GM23338 (cell line): ENCODE data around the gene HEBP1. TPM values are rescaled to one million over a fixed set of nuclear protein-coding genes. Genes with fewer than 3 reads are reported as not detected.

ENCODE experiments used
- ATAC-seq: fragments of 200-7000 bp; cut with Tn5 transposase; 3 replicates; pipeline ENCODE4 v1.9.1; 2020
- DNase-seq: peaks from one replicate; pipeline ENCODE4 v3.0.0-alpha.2; 2015; ENCODE audit warnings: low spot score
- H2AFZ ChIP-seq: fragments of 200-600 bp; sonication (generic); 2 replicates; pipeline ENCODE4 v1.8.0; 2016; ENCODE audit warnings: antibody characterized with exemption, mild to moderate bottlenecking, moderate library complexity
- H3F3A ChIP-seq: fragments of 200-600 bp; sonication (generic); replicated peaks from 2 replicates; pipeline ENCODE4 v1.8.0; 2017; ENCODE audit warnings: antibody characterized with exemption, mixed run types, low read depth
- H3K27ac ChIP-seq: fragments of 200-600 bp; sonication (generic); 2 replicates; pipeline ENCODE4 v1.6.1; 2016; ENCODE audit warnings: low read depth
- H3K27me3 ChIP-seq: fragments of 200-600 bp; sonication (generic); 2 replicates; pipeline ENCODE4 v1.8.0; 2016; ENCODE audit warnings: mild to moderate bottlenecking, mixed run types, moderate library complexity; ENCODE audit not compliant: insufficient read depth
- H3K36me3 ChIP-seq: fragments of 200-600 bp; sonication (generic); 2 replicates; pipeline ENCODE4 v1.8.0; 2016; ENCODE audit warnings: mild to moderate bottlenecking; ENCODE audit not compliant: insufficient read depth
- H3K4me1 ChIP-seq: fragments of 200-600 bp; sonication (generic); 2 replicates; pipeline ENCODE4 v1.8.0; 2016; ENCODE audit warnings: mild to moderate bottlenecking, moderate library complexity; ENCODE audit not compliant: insufficient read depth
- H3K4me2 ChIP-seq: fragments of 200-600 bp; sonication (generic); 2 replicates; pipeline ENCODE4 v1.7.1; 2017; ENCODE audit warnings: mixed run types
- H3K4me3 ChIP-seq: fragments of 200-600 bp; sonication (generic); 2 replicates; pipeline ENCODE4 v1.6.1; 2016; ENCODE audit warnings: mixed run types
- H3K79me2 ChIP-seq: fragments of 200-600 bp; sonication (generic); replicated peaks from 2 replicates; pipeline ENCODE4 v1.8.0; 2017; ENCODE audit warnings: mild to moderate bottlenecking; ENCODE audit not compliant: insufficient read depth
- H3K9me2 ChIP-seq: fragments of 200-600 bp; sonication (generic); 2 replicates; pipeline ENCODE4 v1.8.0; 2017; ENCODE audit not compliant: insufficient read depth
- H4K20me1 ChIP-seq: fragments of 200-600 bp; sonication (generic); replicated peaks from 2 replicates; pipeline ENCODE4 v1.8.0; 2017; ENCODE audit warnings: mild to moderate bottlenecking; ENCODE audit not compliant: insufficient read depth
- H3K27ac Mint-ChIP-seq: 2 replicates; pipeline ENCODE4 v1.8.0; 2020; ENCODE audit warnings: inconsistent platforms, mild to moderate bottlenecking, moderate library complexity, mixed read lengths
- H3K27me3 Mint-ChIP-seq: 3 replicates; pipeline ENCODE4 v1.8.0; 2022; ENCODE audit warnings: low read depth, mild to moderate bottlenecking, moderate library complexity, mixed read lengths, inconsistent platforms; ENCODE audit not compliant: insufficient read depth, poor library complexity
- H3K36me3 Mint-ChIP-seq: 3 replicates; pipeline ENCODE4 v1.8.0; 2021; ENCODE audit warnings: low read depth, mild to moderate bottlenecking, inconsistent platforms, moderate library complexity, mixed read lengths
- H3K4me1 Mint-ChIP-seq: 3 replicates; pipeline ENCODE4 v1.8.0; 2020; ENCODE audit warnings: mild to moderate bottlenecking, inconsistent platforms, mixed read lengths
- H3K4me3 Mint-ChIP-seq: 3 replicates; pipeline ENCODE4 v1.8.0; 2021; ENCODE audit warnings: moderate library complexity, mild to moderate bottlenecking, inconsistent platforms, mixed read lengths
- H3K9me3 Mint-ChIP-seq: 3 replicates; pipeline ENCODE4 v1.8.0; 2020; ENCODE audit warnings: moderate library complexity, mild to moderate bottlenecking, inconsistent platforms, mixed read lengths
- ETS1 ChIP-seq: IDR thresholded peaks from 2 replicates; pipeline ENCODE4 v1.6.1; 2016; ENCODE audit warnings: antibody characterized with exemption
- EZH2 ChIP-seq: fragments of 200-600 bp; sonication (generic); IDR thresholded peaks from one replicate; pipeline ENCODE4 v1.8.0; 2017; ENCODE audit warnings: antibody characterized with exemption, mild to moderate bottlenecking, low read depth; ENCODE audit not compliant: unreplicated experiment
- EZH2phosphoT487 ChIP-seq: fragments of 200-600 bp; sonication (generic); IDR thresholded peaks from one replicate; pipeline ENCODE4 v1.8.1; 2018; ENCODE audit warnings: antibody characterized with exemption; ENCODE audit not compliant: unreplicated experiment
- JUNB ChIP-seq: IDR thresholded peaks from one replicate; pipeline ENCODE4 v1.6.1; 2016; ENCODE audit warnings: antibody characterized with exemption; ENCODE audit not compliant: unreplicated experiment
- NANOG ChIP-seq: IDR thresholded peaks from 2 replicates; pipeline ENCODE4 v1.6.1; 2016; ENCODE audit warnings: antibody characterized with exemption, borderline replicate concordance
- POLR2AphosphoS5 ChIP-seq: IDR thresholded peaks from 2 replicates; pipeline ENCODE4 v1.6.1; 2016; ENCODE audit warnings: antibody characterized with exemption, low read depth
- REST ChIP-seq: IDR thresholded peaks from one replicate; pipeline ENCODE4 v1.6.1; 2018; ENCODE audit warnings: antibody characterized with exemption; ENCODE audit not compliant: unreplicated experiment
- STAT1 ChIP-seq: IDR thresholded peaks from one replicate; pipeline ENCODE4 v1.6.1; 2016; ENCODE audit warnings: antibody characterized with exemption; ENCODE audit not compliant: unreplicated experiment
- ZNF114 ChIP-seq: fragments of 250-450 bp; sonication (Bioruptor Pico); IDR thresholded peaks from 2 replicates; pipeline ENCODE4 v1.5.0; 2020; ENCODE audit warnings: mild to moderate bottlenecking, moderate library complexity
- ZNF331 ChIP-seq: fragments of 250-450 bp; sonication (Bioruptor Pico); IDR thresholded peaks from 2 replicates; pipeline ENCODE4 v1.5.0; 2020; ENCODE audit warnings: low read depth, mild to moderate bottlenecking, moderate library complexity
- polyA plus RNA-seq: library from polyadenylated mRNA; unstranded; fragments of >200 nt; fragmentation: Nextera tagmentation; extraction: Ambion mirVana; gene quantifications from 2 replicates; pipeline ENCODE4 v1.2.1, GENCODE V29; 2016
- total RNA-seq: library from RNA; depleted of rRNA; stranded (reverse); fragments of >200 nt; shearing (Covaris generic); gene quantifications from 2 replicates; pipeline ENCODE4 v1.2.3, GENCODE V29; 2014
- TF ChIP-seq, protein P1 (sequence below), 2 experiments: fragments of 200-600 bp in 1 of 2; sonication (generic) in 1 of 2; conservative IDR thresholded peaks; 2 replicates each; pipeline versions ENCODE4 v1.5.1 to v1.6.1; 2016 to 2017; ENCODE audit warnings: antibody characterized with exemption in 2 of 2, low read depth in 2 of 2, mild to moderate bottlenecking in 2 of 2, moderate library complexity in 1 of 2

Gene HEBP1
- total and polyA plus RNA-seq, 2 experiments from 2014 or later = 25.2 to 45.1 TPM

DNA sequence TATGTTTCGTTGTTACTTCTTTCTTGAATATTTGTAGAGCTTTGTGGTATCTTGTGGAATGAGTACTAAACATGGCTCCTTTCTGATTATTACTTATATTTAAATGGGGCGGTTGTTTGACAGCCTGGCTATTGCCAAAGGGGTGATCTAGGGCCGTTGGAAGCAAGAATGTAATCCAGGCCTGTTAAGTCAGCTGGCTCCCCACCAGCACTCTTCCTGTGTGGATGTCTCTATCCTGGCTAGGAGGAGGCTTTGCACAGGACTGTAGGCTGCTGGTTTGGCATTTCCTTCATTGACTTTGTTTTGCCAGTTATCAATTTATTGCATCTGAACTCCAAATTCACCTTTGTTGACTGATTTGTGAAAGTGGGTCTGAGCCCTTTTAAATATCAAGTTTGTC is 49.8 kb upstream of the HEBP1 start (continued):
- TF ChIP-seq, protein P1, sequence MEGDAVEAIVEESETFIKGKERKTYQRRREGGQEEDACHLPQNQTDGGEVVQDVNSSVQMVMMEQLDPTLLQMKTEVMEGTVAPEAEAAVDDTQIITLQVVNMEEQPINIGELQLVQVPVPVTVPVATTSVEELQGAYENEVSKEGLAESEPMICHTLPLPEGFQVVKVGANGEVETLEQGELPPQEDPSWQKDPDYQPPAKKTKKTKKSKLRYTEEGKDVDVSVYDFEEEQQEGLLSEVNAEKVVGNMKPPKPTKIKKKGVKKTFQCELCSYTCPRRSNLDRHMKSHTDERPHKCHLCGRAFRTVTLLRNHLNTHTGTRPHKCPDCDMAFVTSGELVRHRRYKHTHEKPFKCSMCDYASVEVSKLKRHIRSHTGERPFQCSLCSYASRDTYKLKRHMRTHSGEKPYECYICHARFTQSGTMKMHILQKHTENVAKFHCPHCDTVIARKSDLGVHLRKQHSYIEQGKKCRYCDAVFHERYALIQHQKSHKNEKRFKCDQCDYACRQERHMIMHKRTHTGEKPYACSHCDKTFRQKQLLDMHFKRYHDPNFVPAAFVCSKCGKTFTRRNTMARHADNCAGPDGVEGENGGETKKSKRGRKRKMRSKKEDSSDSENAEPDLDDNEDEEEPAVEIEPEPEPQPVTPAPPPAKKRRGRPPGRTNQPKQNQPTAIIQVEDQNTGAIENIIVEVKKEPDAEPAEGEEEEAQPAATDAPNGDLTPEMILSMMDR (conservative IDR thresholded peaks at IDR 0.05; ENCODE audit: low read depth in 2 of 2) = no peak

DNA sequence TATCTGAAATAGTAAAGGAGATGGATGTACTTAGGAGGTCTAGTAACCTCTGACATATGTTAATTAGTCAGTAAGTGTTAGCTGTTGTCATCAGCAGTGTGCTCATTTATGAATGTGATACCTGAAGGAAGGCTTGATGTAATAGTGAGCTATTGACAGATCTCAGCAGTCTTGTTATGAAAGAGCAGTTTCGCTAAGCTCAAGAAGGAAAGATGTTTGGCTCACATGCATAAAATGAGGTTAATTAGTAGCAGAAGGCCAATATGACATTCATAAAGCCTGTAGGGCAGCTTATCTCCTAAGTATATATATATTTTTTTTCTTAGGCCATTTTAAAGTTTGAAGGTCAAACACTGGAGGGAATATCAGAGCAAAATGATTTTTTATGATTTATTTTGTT is 46.9 kb upstream of the HEBP1 start:
- peaks cover 46% of the 10 kb centered on the region for H3K4me1 Mint-ChIP-seq
- H3K4me3 Mint-ChIP-seq = no peak overlapping the region
- DNase-seq (no peak), ATAC-seq (no peak)
- peaks cover 7% of the 10 kb centered on the region for H3K27me3 Mint-ChIP-seq
- Histone ChIP-seq H3K36me3 (no peaks in the 10 kb centered on the region), H3K4me3 (no peak overlapping the region), H3F3A (no peaks in the 10 kb centered on the region), H3K9me2 (0 out of 2 replicates have a peak, but pooled peaks cover 3% of the 10 kb centered on the region), H3K27me3 (peaks cover 11% of the 10 kb centered on the region), H3K79me2 (peaks cover 55% of the 10 kb centered on the region), H4K20me1 (no peaks in the 10 kb centered on the region; the same call in 1 of the 2 replicates), H3K4me1 (peaks cover 18% of the 10 kb centered on the region), H2AFZ (no peak overlapping the region), H3K27ac (no peak overlapping the region), H3K4me2 (no peak overlapping the region)
- TF ChIP-seq POLR2AphosphoS5 (no peak), EZH2 (no peak), STAT1 (no peak), JUNB (no peak), EZH2phosphoT487 (no peak), ETS1 (no peak), ZNF114 (CRISPR knock-in tag) (no peak), NANOG (no peak)
- no peak overlapping the region for H3K27ac Mint-ChIP-seq
- peaks cover 2% of the 10 kb centered on the region; the same call in 2 of the 3 replicates for H3K9me3 Mint-ChIP-seq
- peaks cover 5% of the 10 kb centered on the region; the same call in 1 of the 3 replicates for H3K36me3 Mint-ChIP-seq

GRCh38 chr12:13045816-13046215 is 45.8 kb upstream of the HEBP1 start:
- H3K9me3 Mint-ChIP-seq = no peaks in the 10 kb centered on the region
- Histone ChIP-seq H4K20me1 (no peaks in the 10 kb centered on the region; the same call in 1 of the 2 replicates), H3K9me2 (no peaks in the 10 kb centered on the region), H3K79me2 (peaks cover 44% of the 10 kb centered on the region), H3K27ac (no peak overlapping the region), H2AFZ (no peak overlapping the region), H3K4me3 (0 out of 2 replicates have a peak overlapping the region, but pooled peaks have one; percentile 90), H3K4me1 (peaks cover 18% of the 10 kb centered on the region), H3K4me2 (peak overlapping the region; percentile 90), H3K27me3 (peaks cover 11% of the 10 kb centered on the region), H3F3A (no peaks in the 10 kb centered on the region), H3K36me3 (no peaks in the 10 kb centered on the region)
- H3K27me3 Mint-ChIP-seq = peaks cover 7% of the 10 kb centered on the region
- H3K27ac Mint-ChIP-seq = no peak overlapping the region
- DNase-seq = no peak
- H3K36me3 Mint-ChIP-seq = no peaks in the 10 kb centered on the region
- peaks cover 47% of the 10 kb centered on the region for H3K4me1 Mint-ChIP-seq
- peak overlapping the region; percentile 87 for H3K4me3 Mint-ChIP-seq
- ATAC-seq = no peak
- TF ChIP-seq, protein P1 (conservative IDR thresholded peaks at IDR 0.05; ENCODE audit: low read depth in 2 of 2) = no peak
- TF ChIP-seq REST (no peak), ZNF331 (CRISPR knock-in tag) (no peak), EZH2 (no peak), ZNF114 (CRISPR knock-in tag) (no peak), EZH2phosphoT487 (no peak)
